Measurements from ENCODE around the gene CENPF. TPM values are rescaled to one million over a fixed set of nuclear protein-coding genes. Genes with fewer than 3 reads are reported as not detected.

Gene CENPF
- polyA plus RNA-seq, 1 donor from 2014 or later = 5.4 TPM

DNA sequence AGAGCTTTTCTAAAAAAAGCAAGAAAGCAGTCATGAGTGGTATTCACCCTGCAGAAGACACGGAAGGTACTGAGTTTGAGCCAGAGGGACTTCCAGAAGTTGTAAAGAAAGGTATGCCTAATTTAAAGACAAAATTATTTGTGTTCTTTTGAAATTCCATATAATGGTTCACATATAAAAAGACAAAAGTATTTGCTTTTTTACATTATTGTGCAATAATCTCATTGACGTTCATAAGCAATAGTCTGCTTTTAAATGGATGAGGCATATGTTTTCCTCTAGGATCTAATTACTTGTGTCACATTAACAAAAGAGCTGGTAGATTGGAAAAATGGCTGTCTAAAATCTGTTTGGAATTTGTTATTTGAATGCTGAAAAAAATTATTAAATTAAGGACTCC is 54.3 kb downstream of the CENPF start:
- H3K9me2 ChIP-seq (ENCODE audit: insufficient read depth, low read length) = no peaks in the 10 kb centered on the region
- no peak overlapping the region for H3K4me3 ChIP-seq (ENCODE audit: low read length)
- no peaks in the 10 kb centered on the region for H3K9me3 ChIP-seq (ENCODE audit: low read length)
- H4K20me1 ChIP-seq (ENCODE audit: insufficient read depth) = no peaks in the 10 kb centered on the region
- H2AFZ ChIP-seq (ENCODE audit: low read depth, low read length) = no peak overlapping the region
- no peaks in the 10 kb centered on the region for H3F3A ChIP-seq (ENCODE audit: insufficient read depth, low read length, poor library complexity, severe bottlenecking)
- H3K79me2 ChIP-seq (replicated peaks; ENCODE audit: insufficient read depth, low read length) = no peaks in the 10 kb centered on the region
- H3K4me2 ChIP-seq (ENCODE audit: low read length) = no peak overlapping the region
- no peak overlapping the region for H3K27ac ChIP-seq (ENCODE audit: low read length)
- H3K36me3 ChIP-seq (ENCODE audit: insufficient read depth, low read length) = no peaks in the 10 kb centered on the region
- no peaks in the 10 kb centered on the region for H3K27me3 ChIP-seq (ENCODE audit: insufficient read depth, low read depth, low read length)
- H3K9ac ChIP-seq (ENCODE audit: low read length) = no peak overlapping the region
- TF ChIP-seq, protein P1, sequence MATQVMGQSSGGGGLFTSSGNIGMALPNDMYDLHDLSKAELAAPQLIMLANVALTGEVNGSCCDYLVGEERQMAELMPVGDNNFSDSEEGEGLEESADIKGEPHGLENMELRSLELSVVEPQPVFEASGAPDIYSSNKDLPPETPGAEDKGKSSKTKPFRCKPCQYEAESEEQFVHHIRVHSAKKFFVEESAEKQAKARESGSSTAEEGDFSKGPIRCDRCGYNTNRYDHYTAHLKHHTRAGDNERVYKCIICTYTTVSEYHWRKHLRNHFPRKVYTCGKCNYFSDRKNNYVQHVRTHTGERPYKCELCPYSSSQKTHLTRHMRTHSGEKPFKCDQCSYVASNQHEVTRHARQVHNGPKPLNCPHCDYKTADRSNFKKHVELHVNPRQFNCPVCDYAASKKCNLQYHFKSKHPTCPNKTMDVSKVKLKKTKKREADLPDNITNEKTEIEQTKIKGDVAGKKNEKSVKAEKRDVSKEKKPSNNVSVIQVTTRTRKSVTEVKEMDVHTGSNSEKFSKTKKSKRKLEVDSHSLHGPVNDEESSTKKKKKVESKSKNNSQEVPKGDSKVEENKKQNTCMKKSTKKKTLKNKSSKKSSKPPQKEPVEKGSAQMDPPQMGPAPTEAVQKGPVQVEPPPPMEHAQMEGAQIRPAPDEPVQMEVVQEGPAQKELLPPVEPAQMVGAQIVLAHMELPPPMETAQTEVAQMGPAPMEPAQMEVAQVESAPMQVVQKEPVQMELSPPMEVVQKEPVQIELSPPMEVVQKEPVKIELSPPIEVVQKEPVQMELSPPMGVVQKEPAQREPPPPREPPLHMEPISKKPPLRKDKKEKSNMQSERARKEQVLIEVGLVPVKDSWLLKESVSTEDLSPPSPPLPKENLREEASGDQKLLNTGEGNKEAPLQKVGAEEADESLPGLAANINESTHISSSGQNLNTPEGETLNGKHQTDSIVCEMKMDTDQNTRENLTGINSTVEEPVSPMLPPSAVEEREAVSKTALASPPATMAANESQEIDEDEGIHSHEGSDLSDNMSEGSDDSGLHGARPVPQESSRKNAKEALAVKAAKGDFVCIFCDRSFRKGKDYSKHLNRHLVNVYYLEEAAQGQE (IDR thresholded peaks at IDR 0.05; ENCODE audit: borderline replicate concordance) = no peak
- TF ChIP-seq TAF1 (IDR thresholded peaks at IDR 0.05; ENCODE audit: low read depth) = no peak
- no peak for TF ChIP-seq SMC3 (conservative IDR thresholded peaks at IDR 0.05; ENCODE audit: poor library complexity)
- no peak for TF ChIP-seq MXI1 (conservative IDR thresholded peaks at IDR 0.05; ENCODE audit: poor library complexity, severe bottlenecking)
- no peak for TF ChIP-seq EP300 (conservative IDR thresholded peaks at IDR 0.05; ENCODE audit: poor library complexity, severe bottlenecking)
- no peak for TF ChIP-seq POLR2AphosphoS5 (IDR thresholded peaks at IDR 0.05)
- TF ChIP-seq RAD21 (conservative IDR thresholded peaks at IDR 0.05) = no peak
- no peak for TF ChIP-seq EZH2 (IDR thresholded peaks at IDR 0.05; ENCODE audit: borderline replicate concordance, insufficient read depth, low read length, poor library complexity, severe bottlenecking)
- TF ChIP-seq, protein P2, sequence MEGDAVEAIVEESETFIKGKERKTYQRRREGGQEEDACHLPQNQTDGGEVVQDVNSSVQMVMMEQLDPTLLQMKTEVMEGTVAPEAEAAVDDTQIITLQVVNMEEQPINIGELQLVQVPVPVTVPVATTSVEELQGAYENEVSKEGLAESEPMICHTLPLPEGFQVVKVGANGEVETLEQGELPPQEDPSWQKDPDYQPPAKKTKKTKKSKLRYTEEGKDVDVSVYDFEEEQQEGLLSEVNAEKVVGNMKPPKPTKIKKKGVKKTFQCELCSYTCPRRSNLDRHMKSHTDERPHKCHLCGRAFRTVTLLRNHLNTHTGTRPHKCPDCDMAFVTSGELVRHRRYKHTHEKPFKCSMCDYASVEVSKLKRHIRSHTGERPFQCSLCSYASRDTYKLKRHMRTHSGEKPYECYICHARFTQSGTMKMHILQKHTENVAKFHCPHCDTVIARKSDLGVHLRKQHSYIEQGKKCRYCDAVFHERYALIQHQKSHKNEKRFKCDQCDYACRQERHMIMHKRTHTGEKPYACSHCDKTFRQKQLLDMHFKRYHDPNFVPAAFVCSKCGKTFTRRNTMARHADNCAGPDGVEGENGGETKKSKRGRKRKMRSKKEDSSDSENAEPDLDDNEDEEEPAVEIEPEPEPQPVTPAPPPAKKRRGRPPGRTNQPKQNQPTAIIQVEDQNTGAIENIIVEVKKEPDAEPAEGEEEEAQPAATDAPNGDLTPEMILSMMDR (IDR thresholded peaks at IDR 0.05; ENCODE audit: poor library complexity, severe bottlenecking) = no peak

DNA sequence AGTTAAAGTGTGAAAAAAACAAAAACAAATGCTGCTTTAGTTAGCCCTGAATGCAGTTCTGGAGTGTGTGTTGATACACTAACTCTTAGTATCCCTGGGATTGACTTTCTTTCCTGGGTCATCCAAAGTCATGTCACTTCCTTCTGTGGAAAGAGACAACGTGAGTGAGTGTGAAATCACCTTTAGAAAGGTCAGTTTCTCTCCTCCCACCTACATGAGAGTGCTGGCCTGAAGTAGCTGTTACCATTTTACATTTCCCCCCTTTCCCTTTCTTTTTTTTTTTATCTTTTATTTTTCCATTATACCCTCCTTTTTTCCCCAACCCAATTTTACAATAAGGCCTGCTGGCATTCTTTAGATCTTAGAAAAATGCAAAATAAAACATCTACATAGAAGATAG is 55.2 kb downstream of the CENPF start:
- no peaks in the 10 kb centered on the region for H3K27me3 ChIP-seq (ENCODE audit: insufficient read depth, low read depth, low read length)
- no peak overlapping the region for H3K9ac ChIP-seq (ENCODE audit: low read length)
- no peaks in the 10 kb centered on the region for H3K36me3 ChIP-seq (ENCODE audit: insufficient read depth, low read length)
- H3F3A ChIP-seq (ENCODE audit: insufficient read depth, low read length, poor library complexity, severe bottlenecking) = no peaks in the 10 kb centered on the region
- no peak overlapping the region for H3K27ac ChIP-seq (ENCODE audit: low read length)
- H3K4me2 ChIP-seq (ENCODE audit: low read length) = no peak overlapping the region
- TF ChIP-seq RAD21 (conservative IDR thresholded peaks at IDR 0.05) (no peak), MXI1 (conservative IDR thresholded peaks at IDR 0.05; ENCODE audit: poor library complexity, severe bottlenecking) (no peak)
- no peak overlapping the region for H2AFZ ChIP-seq (ENCODE audit: low read depth, low read length)
- H4K20me1 ChIP-seq (ENCODE audit: insufficient read depth) = no peaks in the 10 kb centered on the region
- H3K9me2 ChIP-seq (ENCODE audit: insufficient read depth, low read length) = no peaks in the 10 kb centered on the region
- no peak overlapping the region for H3K4me3 ChIP-seq (ENCODE audit: low read length)
- no peaks in the 10 kb centered on the region for H3K79me2 ChIP-seq (replicated peaks; ENCODE audit: insufficient read depth, low read length)
- H3K9me3 ChIP-seq (ENCODE audit: low read length) = no peaks in the 10 kb centered on the region

DNA sequence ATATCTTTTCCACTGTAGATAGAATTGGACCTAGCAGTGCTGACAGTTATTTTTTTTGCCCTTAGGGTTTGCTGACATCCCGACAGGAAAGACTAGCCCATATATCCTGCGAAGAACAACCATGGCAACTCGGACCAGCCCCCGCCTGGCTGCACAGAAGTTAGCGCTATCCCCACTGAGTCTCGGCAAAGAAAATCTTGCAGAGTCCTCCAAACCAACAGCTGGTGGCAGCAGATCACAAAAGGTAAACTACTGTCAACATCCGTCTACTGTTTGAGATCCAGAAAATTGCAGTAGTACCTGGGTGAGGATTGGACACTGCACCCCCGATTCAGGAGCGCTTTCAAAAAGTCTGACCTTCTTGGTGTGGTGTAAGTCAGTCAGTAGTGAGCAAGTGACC is 55.8 kb downstream of the CENPF start:
- no peaks in the 10 kb centered on the region for H3K36me3 ChIP-seq (ENCODE audit: insufficient read depth, low read length)

More for the DNA sequence above, 55.8 kb downstream of the CENPF start:
- Histone ChIP-seq H3K27me3 (ENCODE audit: insufficient read depth, low read depth, low read length) (no peaks in the 10 kb centered on the region), H3K4me3 (ENCODE audit: low read length) (no peak overlapping the region), H3F3A (ENCODE audit: insufficient read depth, low read length, poor library complexity, severe bottlenecking) (no peaks in the 10 kb centered on the region), H4K20me1 (ENCODE audit: insufficient read depth) (no peaks in the 10 kb centered on the region), H3K79me2 (replicated peaks; ENCODE audit: insufficient read depth, low read length) (no peaks in the 10 kb centered on the region), H2AFZ (ENCODE audit: low read depth, low read length) (no peak overlapping the region), H3K9ac (ENCODE audit: low read length) (no peak overlapping the region), H3K4me2 (ENCODE audit: low read length) (no peak overlapping the region), H3K9me3 (ENCODE audit: low read length) (no peaks in the 10 kb centered on the region), H3K27ac (ENCODE audit: low read length) (no peak overlapping the region), H3K9me2 (ENCODE audit: insufficient read depth, low read length) (no peaks in the 10 kb centered on the region)
- peak; percentile 83 for TF ChIP-seq RAD21 (conservative IDR thresholded peaks at IDR 0.05)
- TF ChIP-seq, protein P2 (IDR thresholded peaks at IDR 0.05; ENCODE audit: poor library complexity, severe bottlenecking) = peak; percentile 77
- no peak for TF ChIP-seq POLR2AphosphoS5 (IDR thresholded peaks at IDR 0.05)
- peak; percentile 89 for TF ChIP-seq SMC3 (conservative IDR thresholded peaks at IDR 0.05; ENCODE audit: poor library complexity)

Data from neural cell (in vitro differentiated cells).